Measurements from ENCODE around the gene ZFYVE9.

DNA sequence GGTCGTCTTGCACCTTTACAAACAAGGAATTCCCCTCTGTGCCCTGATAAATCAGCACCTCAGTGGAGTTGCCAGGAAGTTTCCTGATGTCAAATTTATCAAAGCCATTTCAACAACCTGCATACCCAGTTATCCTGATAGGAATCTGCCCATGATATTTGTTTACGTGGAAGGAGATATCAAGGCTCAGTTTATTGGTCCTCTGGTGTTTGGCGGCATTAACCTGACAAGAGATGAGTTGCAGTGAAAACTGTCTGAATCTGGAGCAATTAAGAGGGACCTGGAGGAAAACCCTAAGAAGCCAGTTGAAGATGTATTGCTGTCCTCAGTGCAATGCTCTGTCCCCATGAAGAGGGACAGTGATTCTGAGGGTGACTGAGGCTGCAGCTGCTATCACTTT is 38.3 kb downstream of the ZFYVE9 start:
- TF ChIP-seq, protein P1, sequence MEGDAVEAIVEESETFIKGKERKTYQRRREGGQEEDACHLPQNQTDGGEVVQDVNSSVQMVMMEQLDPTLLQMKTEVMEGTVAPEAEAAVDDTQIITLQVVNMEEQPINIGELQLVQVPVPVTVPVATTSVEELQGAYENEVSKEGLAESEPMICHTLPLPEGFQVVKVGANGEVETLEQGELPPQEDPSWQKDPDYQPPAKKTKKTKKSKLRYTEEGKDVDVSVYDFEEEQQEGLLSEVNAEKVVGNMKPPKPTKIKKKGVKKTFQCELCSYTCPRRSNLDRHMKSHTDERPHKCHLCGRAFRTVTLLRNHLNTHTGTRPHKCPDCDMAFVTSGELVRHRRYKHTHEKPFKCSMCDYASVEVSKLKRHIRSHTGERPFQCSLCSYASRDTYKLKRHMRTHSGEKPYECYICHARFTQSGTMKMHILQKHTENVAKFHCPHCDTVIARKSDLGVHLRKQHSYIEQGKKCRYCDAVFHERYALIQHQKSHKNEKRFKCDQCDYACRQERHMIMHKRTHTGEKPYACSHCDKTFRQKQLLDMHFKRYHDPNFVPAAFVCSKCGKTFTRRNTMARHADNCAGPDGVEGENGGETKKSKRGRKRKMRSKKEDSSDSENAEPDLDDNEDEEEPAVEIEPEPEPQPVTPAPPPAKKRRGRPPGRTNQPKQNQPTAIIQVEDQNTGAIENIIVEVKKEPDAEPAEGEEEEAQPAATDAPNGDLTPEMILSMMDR (tag by site-specific recombination; IDR thresholded peaks at IDR 0.05), result no peak
- TF ChIP-seq, protein P2, sequence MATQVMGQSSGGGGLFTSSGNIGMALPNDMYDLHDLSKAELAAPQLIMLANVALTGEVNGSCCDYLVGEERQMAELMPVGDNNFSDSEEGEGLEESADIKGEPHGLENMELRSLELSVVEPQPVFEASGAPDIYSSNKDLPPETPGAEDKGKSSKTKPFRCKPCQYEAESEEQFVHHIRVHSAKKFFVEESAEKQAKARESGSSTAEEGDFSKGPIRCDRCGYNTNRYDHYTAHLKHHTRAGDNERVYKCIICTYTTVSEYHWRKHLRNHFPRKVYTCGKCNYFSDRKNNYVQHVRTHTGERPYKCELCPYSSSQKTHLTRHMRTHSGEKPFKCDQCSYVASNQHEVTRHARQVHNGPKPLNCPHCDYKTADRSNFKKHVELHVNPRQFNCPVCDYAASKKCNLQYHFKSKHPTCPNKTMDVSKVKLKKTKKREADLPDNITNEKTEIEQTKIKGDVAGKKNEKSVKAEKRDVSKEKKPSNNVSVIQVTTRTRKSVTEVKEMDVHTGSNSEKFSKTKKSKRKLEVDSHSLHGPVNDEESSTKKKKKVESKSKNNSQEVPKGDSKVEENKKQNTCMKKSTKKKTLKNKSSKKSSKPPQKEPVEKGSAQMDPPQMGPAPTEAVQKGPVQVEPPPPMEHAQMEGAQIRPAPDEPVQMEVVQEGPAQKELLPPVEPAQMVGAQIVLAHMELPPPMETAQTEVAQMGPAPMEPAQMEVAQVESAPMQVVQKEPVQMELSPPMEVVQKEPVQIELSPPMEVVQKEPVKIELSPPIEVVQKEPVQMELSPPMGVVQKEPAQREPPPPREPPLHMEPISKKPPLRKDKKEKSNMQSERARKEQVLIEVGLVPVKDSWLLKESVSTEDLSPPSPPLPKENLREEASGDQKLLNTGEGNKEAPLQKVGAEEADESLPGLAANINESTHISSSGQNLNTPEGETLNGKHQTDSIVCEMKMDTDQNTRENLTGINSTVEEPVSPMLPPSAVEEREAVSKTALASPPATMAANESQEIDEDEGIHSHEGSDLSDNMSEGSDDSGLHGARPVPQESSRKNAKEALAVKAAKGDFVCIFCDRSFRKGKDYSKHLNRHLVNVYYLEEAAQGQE (tag by site-specific recombination; IDR thresholded peaks at IDR 0.05), result no peak
- TF ChIP-seq ZNF146 (tag by site-specific recombination; IDR thresholded peaks at IDR 0.05), result no peak
- TF ChIP-seq, protein P3, sequence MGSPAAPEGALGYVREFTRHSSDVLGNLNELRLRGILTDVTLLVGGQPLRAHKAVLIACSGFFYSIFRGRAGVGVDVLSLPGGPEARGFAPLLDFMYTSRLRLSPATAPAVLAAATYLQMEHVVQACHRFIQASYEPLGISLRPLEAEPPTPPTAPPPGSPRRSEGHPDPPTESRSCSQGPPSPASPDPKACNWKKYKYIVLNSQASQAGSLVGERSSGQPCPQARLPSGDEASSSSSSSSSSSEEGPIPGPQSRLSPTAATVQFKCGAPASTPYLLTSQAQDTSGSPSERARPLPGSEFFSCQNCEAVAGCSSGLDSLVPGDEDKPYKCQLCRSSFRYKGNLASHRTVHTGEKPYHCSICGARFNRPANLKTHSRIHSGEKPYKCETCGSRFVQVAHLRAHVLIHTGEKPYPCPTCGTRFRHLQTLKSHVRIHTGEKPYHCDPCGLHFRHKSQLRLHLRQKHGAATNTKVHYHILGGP (tag by site-specific recombination; IDR thresholded peaks at IDR 0.05), result no peak
- TF ChIP-seq ZNF366 (tag by site-specific recombination; conservative IDR thresholded peaks at IDR 0.05), result no peak
- no peak for TF ChIP-seq ZNF624 (tag by site-specific recombination; IDR thresholded peaks at IDR 0.05)
- TF ChIP-seq ZNF335 (tag by site-specific recombination; conservative IDR thresholded peaks at IDR 0.05), result no peak

Measured in HEK293 (cell line).